ENCODE data around the gene NPR1. TPM values are rescaled to one million over a fixed set of nuclear protein-coding genes. Genes with fewer than 3 reads are reported as not detected.
"Not testable (repeated sequence)": the region's sequence is repeated elsewhere in the genome, so short reads cannot be mapped to it uniquely, and the experiment has no call there.

The NPR1 gene
- total RNA-seq, 2 experiments from 2014 or later, result not detected

GRCh38 chr1:153698923-153699714 is 20.6 kb downstream of the NPR1 start:
- H3K27me3 Mint-ChIP-seq (ENCODE audit: low read depth), result no peaks in the 10 kb centered on the region
- ChIA-PET POLR2A (no interaction called here), CTCF (no interaction called here)
- H3K36me3 Mint-ChIP-seq (ENCODE audit: low read depth), result no peaks in the 10 kb centered on the region
- no peak overlapping the region for H3K4me3 Mint-ChIP-seq
- ATAC-seq (no peak), DNase-seq (no peak)
- H3K9me3 Mint-ChIP-seq (ENCODE audit: insufficient read depth), result no peaks in the 10 kb centered on the region
- H3K4me1 Mint-ChIP-seq (ENCODE audit: low read depth), result peaks cover 2% of the 10 kb centered on the region
- H3K27ac Mint-ChIP-seq, result no peak overlapping the region

- ChIA-PET CTCF (no interaction called here), POLR2A (no interaction called here)
- DNase-seq (no peak), ATAC-seq (no peak)
- Mint-ChIP-seq H3K27me3 (ENCODE audit: low read depth) (no peaks in the 10 kb centered on the region), H3K27ac (no peak overlapping the region), H3K4me3 (no peak overlapping the region), H3K4me1 (ENCODE audit: low read depth) (peaks cover 2% of the 10 kb centered on the region), H3K9me3 (ENCODE audit: insufficient read depth) (no peaks in the 10 kb centered on the region), H3K36me3 (ENCODE audit: low read depth) (no peaks in the 10 kb centered on the region)
Measured at GRCh38 chr1:153699768-153700167, 21.3 kb downstream of the NPR1 start.

GRCh38 chr1:153705484-153705883 is 27.0 kb downstream of the NPR1 start:
- Mint-ChIP-seq H3K9me3 (ENCODE audit: insufficient read depth) (no peaks in the 10 kb centered on the region), H3K36me3 (ENCODE audit: low read depth) (no peaks in the 10 kb centered on the region), H3K27me3 (ENCODE audit: low read depth) (peaks cover 2% of the 10 kb centered on the region), H3K4me1 (ENCODE audit: low read depth) (peaks cover 5% of the 10 kb centered on the region), H3K4me3 (no peak overlapping the region), H3K27ac (no peak overlapping the region)
- no peak for ATAC-seq
- ChIA-PET POLR2A (no interaction called here), CTCF (no interaction called here)
- no peak for DNase-seq

- no peak overlapping the region for H3K27ac Mint-ChIP-seq
- H3K27me3 Mint-ChIP-seq (ENCODE audit: low read depth), result peaks cover 2% of the 10 kb centered on the region
- H3K4me1 Mint-ChIP-seq (ENCODE audit: low read depth), result peaks cover 5% of the 10 kb centered on the region
- no peaks in the 10 kb centered on the region for H3K36me3 Mint-ChIP-seq (ENCODE audit: low read depth)
- POLR2A ChIA-PET, result no interaction called here
- DNase-seq, result no peak
- H3K9me3 Mint-ChIP-seq (ENCODE audit: insufficient read depth), result no peaks in the 10 kb centered on the region
- no peak overlapping the region for H3K4me3 Mint-ChIP-seq
- CTCF ChIA-PET, result no interaction called here
- ATAC-seq, result no peak
Measured at GRCh38 chr1:153711026-153711425, 32.5 kb downstream of the NPR1 start.

GRCh38 chr1:153716211-153716610 is 37.7 kb downstream of the NPR1 start:
- ATAC-seq; H3K27me3 Mint-ChIP-seq (ENCODE audit: low read depth); POLR2A ChIA-PET; H3K4me1 Mint-ChIP-seq (ENCODE audit: low read depth); DNase-seq; H3K36me3 Mint-ChIP-seq (ENCODE audit: low read depth); H3K9me3 Mint-ChIP-seq (ENCODE audit: insufficient read depth); H3K27ac Mint-ChIP-seq; CTCF ChIA-PET; H3K4me3 Mint-ChIP-seq: not testable (repeated sequence)

- ATAC-seq (no peak), DNase-seq (no peak)
- CTCF ChIA-PET, result no interaction called here
- no peaks in the 10 kb centered on the region for H3K4me1 Mint-ChIP-seq (ENCODE audit: low read depth)
- H3K4me3 Mint-ChIP-seq, result no peak overlapping the region
- no peaks in the 10 kb centered on the region for H3K36me3 Mint-ChIP-seq (ENCODE audit: low read depth)
- H3K27me3 Mint-ChIP-seq (ENCODE audit: low read depth), result no peaks in the 10 kb centered on the region
- no peak overlapping the region for H3K27ac Mint-ChIP-seq
- no peaks in the 10 kb centered on the region for H3K9me3 Mint-ChIP-seq (ENCODE audit: insufficient read depth)
- POLR2A ChIA-PET, result no interaction called here
Measured at GRCh38 chr1:153717330-153717729, 38.8 kb downstream of the NPR1 start.

- peaks cover 7% of the 10 kb centered on the region for H3K4me1 Mint-ChIP-seq (ENCODE audit: low read depth)
- H3K9me3 Mint-ChIP-seq (ENCODE audit: insufficient read depth), result no peaks in the 10 kb centered on the region
- no peaks in the 10 kb centered on the region for H3K27me3 Mint-ChIP-seq (ENCODE audit: low read depth)
- no peak overlapping the region for H3K4me3 Mint-ChIP-seq
- ChIA-PET CTCF (no interaction called here), POLR2A (no interaction called here)
- ATAC-seq, result no peak
- DNase-seq, result no peak
- no peaks in the 10 kb centered on the region for H3K36me3 Mint-ChIP-seq (ENCODE audit: low read depth)
- no peak overlapping the region for H3K27ac Mint-ChIP-seq
Measured at GRCh38 chr1:153723687-153724086, 45.2 kb downstream of the NPR1 start.

GRCh38 chr1:153724634-153725033 is 46.1 kb downstream of the NPR1 start:
- POLR2A ChIA-PET; H3K4me3 Mint-ChIP-seq; H3K27ac Mint-ChIP-seq; H3K9me3 Mint-ChIP-seq (ENCODE audit: insufficient read depth); DNase-seq; ATAC-seq; H3K36me3 Mint-ChIP-seq (ENCODE audit: low read depth); H3K27me3 Mint-ChIP-seq (ENCODE audit: low read depth); CTCF ChIA-PET: not testable (repeated sequence)
- H3K4me1 Mint-ChIP-seq (ENCODE audit: low read depth), result peaks cover 15% of the 10 kb centered on the region

GRCh38 chr1:153727463-153728304 is 49.2 kb downstream of the NPR1 start, which contains the start of gene INTS3:
INTS3 (plus strand) TSS chr1:153728050; CDS start chr1:153728635, 585 bp downstream.
- peak; percentile 100 for ATAC-seq
- Mint-ChIP-seq H3K4me1 (ENCODE audit: low read depth) (peaks cover 32% of the 10 kb centered on the region), H3K4me3 (peak within 1 kb of the TSS; percentile 93), H3K36me3 (ENCODE audit: low read depth) (peaks cover 18% of the 10 kb centered on the region), H3K27me3 (ENCODE audit: low read depth) (no peaks in the 10 kb centered on the region), H3K9me3 (ENCODE audit: insufficient read depth) (no peaks in the 10 kb centered on the region), H3K27ac (peak within 1 kb of the TSS; percentile 94)
- POLR2A ChIA-PET, result interaction anchor here (0.6 to 2.0 kb wide), 6 partner anchors 15 to 263 kb away, joined by 4 to 10 read pairs (median 6); partner anchors contain the start of genes CHTOP and RPS27
- CTCF ChIA-PET, result interaction anchor here (0.9 to 1.4 kb wide), 4 partner anchors 47 to 239 kb away, joined by 3 to 4 read pairs (median 4); no protein-coding TSS in a partner anchor
- peak; percentile 100 for DNase-seq

GRCh38 chr1:153728305-153729066 is 50.0 kb downstream of the NPR1 start:
- DNase-seq (peak; percentile 43), ATAC-seq (peak; percentile 9)
- Mint-ChIP-seq H3K4me3 (peak overlapping the region; percentile 93), H3K27me3 (ENCODE audit: low read depth) (no peaks in the 10 kb centered on the region), H3K9me3 (ENCODE audit: insufficient read depth) (no peaks in the 10 kb centered on the region), H3K4me1 (ENCODE audit: low read depth) (peaks cover 32% of the 10 kb centered on the region), H3K27ac (peak overlapping the region; percentile 94), H3K36me3 (ENCODE audit: low read depth) (peaks cover 21% of the 10 kb centered on the region)
- CTCF ChIA-PET, result interaction anchor here (0.9 to 1.4 kb wide), 3 partner anchors 48 to 238 kb away, joined by 3 to 4 read pairs (median 4); no protein-coding TSS in a partner anchor
- POLR2A ChIA-PET, result interaction anchor here (0.9 to 2.0 kb wide), 6 partner anchors 26 to 262 kb away, joined by 3 to 10 read pairs (median 4); partner anchors contain the start of genes CHTOP and RPS27

GRCh38 chr1:153730468-153730988 is 52.0 kb downstream of the NPR1 start:
- ATAC-seq (no peak), DNase-seq (no peak)
- H3K4me3 Mint-ChIP-seq, result peak overlapping the region; percentile 20
- H3K9me3 Mint-ChIP-seq (ENCODE audit: insufficient read depth), result no peaks in the 10 kb centered on the region
- CTCF ChIA-PET, result interaction anchor here (1.3 kb wide), 1 partner anchor 19 kb away, joined by 3 read pairs; no protein-coding TSS in a partner anchor
- peaks cover 38% of the 10 kb centered on the region for H3K4me1 Mint-ChIP-seq (ENCODE audit: low read depth)
- no peaks in the 10 kb centered on the region for H3K27me3 Mint-ChIP-seq (ENCODE audit: low read depth)
- POLR2A ChIA-PET, result interaction anchor here (0.7 kb wide), 1 partner anchor 401 kb away, joined by 5 read pairs; no protein-coding TSS in a partner anchor
- H3K36me3 Mint-ChIP-seq (ENCODE audit: low read depth), result peaks cover 31% of the 10 kb centered on the region
- peak overlapping the region; percentile 23 for H3K27ac Mint-ChIP-seq
